ENCODE measurements around the gene CLMP. TPM values are rescaled to one million over a fixed set of nuclear protein-coding genes. Genes with fewer than 3 reads are reported as not detected.
"Not testable (repeated sequence)": the region's sequence is repeated elsewhere in the genome, so short reads cannot be mapped to it uniquely, and the experiment has no call there.

Gene CLMP
- total RNA-seq, 1 experiment from 2014 or later, result 24.3 TPM

- H3K27me3 ChIP-seq (ENCODE audit: control insufficient read depth, insufficient read depth, low read length), result no peaks in the 10 kb centered on the region
- H3K4me3 ChIP-seq (ENCODE audit: insufficient read depth, low read depth, low read length), result no peak overlapping the region
- H3K36me3 ChIP-seq (replicated peaks; ENCODE audit: control insufficient read depth, insufficient read depth, low read length), result no peaks in the 10 kb centered on the region
- DNase-seq, result no peak
Measured at GRCh38 chr11:123158033-123159003, 36.7 kb downstream of the CLMP start.

GRCh38 chr11:123152951-123153350 lies 42.1 kb downstream of the CLMP start:
- no peak for DNase-seq
- H3K4me3 ChIP-seq (ENCODE audit: insufficient read depth, low read depth, low read length), result no peak overlapping the region
- no peaks in the 10 kb centered on the region for H3K36me3 ChIP-seq (replicated peaks; ENCODE audit: control insufficient read depth, insufficient read depth, low read length)
- H3K27me3 ChIP-seq (ENCODE audit: control insufficient read depth, insufficient read depth, low read length), result no peaks in the 10 kb centered on the region

- H3K4me3 ChIP-seq (ENCODE audit: insufficient read depth, low read depth, low read length); DNase-seq; H3K36me3 ChIP-seq (replicated peaks; ENCODE audit: control insufficient read depth, insufficient read depth, low read length): not testable (repeated sequence)
Measured at GRCh38 chr11:123152346-123152745, 42.7 kb downstream of the CLMP start.

GRCh38 chr11:123151796-123152195 lies 43.3 kb downstream of the CLMP start:
- H3K36me3 ChIP-seq (replicated peaks; ENCODE audit: control insufficient read depth, insufficient read depth, low read length), result no peaks in the 10 kb centered on the region
- no peaks in the 10 kb centered on the region for H3K27me3 ChIP-seq (ENCODE audit: control insufficient read depth, insufficient read depth, low read length)
- no peak overlapping the region for H3K4me3 ChIP-seq (ENCODE audit: insufficient read depth, low read depth, low read length)
- DNase-seq, result no peak

More at GRCh38 chr11:123152346-123152745, 42.7 kb downstream of the CLMP start:
- H3K27me3 ChIP-seq (ENCODE audit: control insufficient read depth, insufficient read depth, low read length), result not testable (repeated sequence)

GRCh38 chr11:123151366-123151765 lies 43.7 kb downstream of the CLMP start:
- DNase-seq, result no peak
- Histone ChIP-seq H3K4me3 (ENCODE audit: insufficient read depth, low read depth, low read length) (no peak overlapping the region), H3K27me3 (ENCODE audit: control insufficient read depth, insufficient read depth, low read length) (no peaks in the 10 kb centered on the region), H3K36me3 (replicated peaks; ENCODE audit: control insufficient read depth, insufficient read depth, low read length) (no peaks in the 10 kb centered on the region)

- Histone ChIP-seq H3K36me3 (replicated peaks; ENCODE audit: control insufficient read depth, insufficient read depth, low read length) (no peaks in the 10 kb centered on the region), H3K27me3 (ENCODE audit: control insufficient read depth, insufficient read depth, low read length) (no peaks in the 10 kb centered on the region), H3K4me3 (ENCODE audit: insufficient read depth, low read depth, low read length) (no peak overlapping the region)
- DNase-seq, result no peak
Measured at GRCh38 chr11:123150882-123151281, 44.2 kb downstream of the CLMP start.

GRCh38 chr11:123148965-123149364 lies 46.1 kb downstream of the CLMP start:
- Histone ChIP-seq H3K27me3 (ENCODE audit: control insufficient read depth, insufficient read depth, low read length) (no peaks in the 10 kb centered on the region), H3K36me3 (replicated peaks; ENCODE audit: control insufficient read depth, insufficient read depth, low read length) (no peaks in the 10 kb centered on the region), H3K4me3 (ENCODE audit: insufficient read depth, low read depth, low read length) (no peak overlapping the region)
- DNase-seq, result no peak

- no peak overlapping the region for H3K4me3 ChIP-seq (ENCODE audit: insufficient read depth, low read depth, low read length)
- no peaks in the 10 kb centered on the region for H3K27me3 ChIP-seq (ENCODE audit: control insufficient read depth, insufficient read depth, low read length)
Measured at GRCh38 chr11:123145661-123146060, 49.4 kb downstream of the CLMP start.

GRCh38 chr11:123145220-123145619 lies 49.8 kb downstream of the CLMP start:
- H3K4me3 ChIP-seq (ENCODE audit: insufficient read depth, low read depth, low read length), result no peak overlapping the region
- DNase-seq, result peak; percentile 32
- no peaks in the 10 kb centered on the region for H3K36me3 ChIP-seq (replicated peaks; ENCODE audit: control insufficient read depth, insufficient read depth, low read length)
- no peaks in the 10 kb centered on the region for H3K27me3 ChIP-seq (ENCODE audit: control insufficient read depth, insufficient read depth, low read length)

More at GRCh38 chr11:123145661-123146060, 49.4 kb downstream of the CLMP start:
- H3K36me3 ChIP-seq (replicated peaks; ENCODE audit: control insufficient read depth, insufficient read depth, low read length), result no peaks in the 10 kb centered on the region
- peak; percentile 26 for DNase-seq

- no peak overlapping the region for H3K4me3 ChIP-seq (ENCODE audit: insufficient read depth, low read depth, low read length)
- no peaks in the 10 kb centered on the region for H3K36me3 ChIP-seq (replicated peaks; ENCODE audit: control insufficient read depth, insufficient read depth, low read length)
- no peak for DNase-seq
- H3K27me3 ChIP-seq (ENCODE audit: control insufficient read depth, insufficient read depth, low read length), result no peaks in the 10 kb centered on the region
Measured at GRCh38 chr11:123144707-123145106, 50.3 kb downstream of the CLMP start.

GRCh38 chr11:123143921-123144320 lies 51.1 kb downstream of the CLMP start:
- Histone ChIP-seq H3K27me3 (ENCODE audit: control insufficient read depth, insufficient read depth, low read length) (no peaks in the 10 kb centered on the region), H3K36me3 (replicated peaks; ENCODE audit: control insufficient read depth, insufficient read depth, low read length) (no peaks in the 10 kb centered on the region), H3K4me3 (ENCODE audit: insufficient read depth, low read depth, low read length) (no peak overlapping the region)
- DNase-seq, result no peak

GRCh38 chr11:123143476-123143875 lies 51.6 kb downstream of the CLMP start:
- no peaks in the 10 kb centered on the region for H3K27me3 ChIP-seq (ENCODE audit: control insufficient read depth, insufficient read depth, low read length)
- H3K36me3 ChIP-seq (replicated peaks; ENCODE audit: control insufficient read depth, insufficient read depth, low read length), result no peaks in the 10 kb centered on the region
- no peak for DNase-seq
- H3K4me3 ChIP-seq (ENCODE audit: insufficient read depth, low read depth, low read length), result no peak overlapping the region

GRCh38 chr11:123139206-123139605 lies 55.8 kb downstream of the CLMP start:
- H3K4me3 ChIP-seq (ENCODE audit: insufficient read depth, low read depth, low read length), result no peak overlapping the region
- no peak for DNase-seq

GRCh38 chr11:123137431-123138224 lies 57.4 kb downstream of the CLMP start:
- Histone ChIP-seq H3K4me3 (ENCODE audit: insufficient read depth, low read depth, low read length) (no peak overlapping the region), H3K27me3 (ENCODE audit: control insufficient read depth, insufficient read depth, low read length) (no peaks in the 10 kb centered on the region), H3K36me3 (replicated peaks; ENCODE audit: control insufficient read depth, insufficient read depth, low read length) (no peaks in the 10 kb centered on the region)
- peak; percentile 81 for DNase-seq

More at GRCh38 chr11:123139206-123139605, 55.8 kb downstream of the CLMP start:
- H3K27me3 ChIP-seq (ENCODE audit: control insufficient read depth, insufficient read depth, low read length), result no peaks in the 10 kb centered on the region
- no peaks in the 10 kb centered on the region for H3K36me3 ChIP-seq (replicated peaks; ENCODE audit: control insufficient read depth, insufficient read depth, low read length)

Data from H7 (cell line).